Activated naive CD8-positive, alpha-beta T cell (primary cell): ENCODE results near the gene DEDD.

Experiments used
- H3K27ac Mint-ChIP-seq: one replicate; pipeline ENCODE4 v1.8.0; 2021; ENCODE audit warnings: mixed read lengths
- H3K27me3 Mint-ChIP-seq: one replicate; pipeline ENCODE4 v1.8.0; 2021; ENCODE audit warnings: mixed read lengths
- H3K36me3 Mint-ChIP-seq: one replicate; pipeline ENCODE4 v1.8.0; 2021; ENCODE audit warnings: mixed read lengths
- H3K4me1 Mint-ChIP-seq: one replicate; pipeline ENCODE4 v1.8.0; 2021; ENCODE audit warnings: low read depth, mixed read lengths
- H3K4me3 Mint-ChIP-seq: one replicate; pipeline ENCODE4 v1.8.0; 2021; ENCODE audit warnings: mild to moderate bottlenecking, mixed read lengths
- H3K9me3 Mint-ChIP-seq: one replicate; pipeline ENCODE4 v1.8.0; 2021; ENCODE audit warnings: low read depth, mixed read lengths

Gene DEDD

GRCh38 chr1:161082996-161083747 lies 49.3 kb downstream of the DEDD start:
- H3K4me1 Mint-ChIP-seq, result no peaks in the 10 kb centered on the region
- H3K27ac Mint-ChIP-seq, result no peak overlapping the region

DNA sequence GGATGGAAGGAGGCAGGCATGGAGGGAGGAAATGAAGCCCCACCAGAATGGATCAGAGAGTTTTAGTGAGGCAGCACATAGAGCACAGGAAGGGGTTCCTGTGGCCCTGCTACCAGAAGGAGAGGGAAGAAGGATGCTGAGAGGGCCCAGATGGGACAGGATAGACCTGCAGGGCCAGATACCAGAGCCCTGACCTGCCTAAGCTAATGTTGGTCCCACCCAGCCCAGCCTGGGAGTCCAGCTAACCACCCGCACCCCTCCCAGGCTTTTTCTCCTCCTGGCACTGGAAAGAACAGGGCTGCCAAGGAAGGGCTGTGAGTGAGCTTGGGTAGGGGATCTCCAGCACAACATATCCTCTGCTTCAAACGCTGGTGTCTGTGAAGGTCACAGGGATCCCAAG lies 50.0 kb downstream of the DEDD start:
- Mint-ChIP-seq H3K4me1 (no peaks in the 10 kb centered on the region), H3K27me3 (no peaks in the 10 kb centered on the region), H3K36me3 (no peaks in the 10 kb centered on the region), H3K27ac (no peak overlapping the region), H3K4me3 (no peak overlapping the region), H3K9me3 (no peaks in the 10 kb centered on the region)

More at GRCh38 chr1:161082996-161083747, 49.3 kb downstream of the DEDD start:
- H3K4me3 Mint-ChIP-seq, result no peak overlapping the region
- H3K9me3 Mint-ChIP-seq, result no peaks in the 10 kb centered on the region
- H3K36me3 Mint-ChIP-seq, result no peaks in the 10 kb centered on the region
- H3K27me3 Mint-ChIP-seq, result no peaks in the 10 kb centered on the region

DNA sequence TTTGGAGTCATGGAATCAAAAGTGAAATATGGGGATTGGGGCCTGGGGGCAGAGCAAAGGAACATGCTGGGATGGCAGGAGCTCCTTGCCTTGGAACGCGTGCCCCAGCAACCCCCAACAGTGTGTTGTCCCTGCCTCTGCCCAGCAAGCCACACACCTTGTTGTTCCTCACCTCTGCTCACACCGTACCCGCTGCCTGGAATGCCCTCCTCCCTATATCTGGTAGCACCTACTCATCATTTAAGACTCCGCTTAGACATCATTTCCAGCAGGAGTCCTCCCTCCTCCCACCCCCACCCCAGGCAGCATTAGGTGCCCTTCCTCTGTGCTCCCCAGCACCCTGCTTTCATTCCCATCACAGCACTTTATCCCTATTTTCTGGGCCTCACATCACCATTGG lies 50.9 kb downstream of the DEDD start:
- H3K27ac Mint-ChIP-seq, result no peak overlapping the region
- no peak overlapping the region for H3K4me3 Mint-ChIP-seq
- H3K36me3 Mint-ChIP-seq, result no peaks in the 10 kb centered on the region
- no peaks in the 10 kb centered on the region for H3K9me3 Mint-ChIP-seq
- H3K4me1 Mint-ChIP-seq, result no peaks in the 10 kb centered on the region
- no peaks in the 10 kb centered on the region for H3K27me3 Mint-ChIP-seq

- no peak overlapping the region for H3K27ac Mint-ChIP-seq
Observed at GRCh38 chr1:161080441-161081405, 51.7 kb downstream of the DEDD start.

GRCh38 chr1:161079436-161080110 lies 52.9 kb downstream of the DEDD start:
- Mint-ChIP-seq H3K9me3 (no peaks in the 10 kb centered on the region), H3K36me3 (no peaks in the 10 kb centered on the region), H3K27me3 (no peaks in the 10 kb centered on the region), H3K4me1 (no peaks in the 10 kb centered on the region), H3K4me3 (no peak overlapping the region), H3K27ac (no peak overlapping the region)

More at GRCh38 chr1:161080441-161081405, 51.7 kb downstream of the DEDD start:
- H3K4me1 Mint-ChIP-seq, result no peaks in the 10 kb centered on the region
- no peaks in the 10 kb centered on the region for H3K36me3 Mint-ChIP-seq
- no peak overlapping the region for H3K4me3 Mint-ChIP-seq
- H3K9me3 Mint-ChIP-seq, result no peaks in the 10 kb centered on the region
- H3K27me3 Mint-ChIP-seq, result no peaks in the 10 kb centered on the region

GRCh38 chr1:161077426-161077825 lies 55.0 kb downstream of the DEDD start:
- Mint-ChIP-seq H3K4me3 (no peak overlapping the region), H3K36me3 (no peaks in the 10 kb centered on the region), H3K27ac (no peak overlapping the region), H3K27me3 (no peaks in the 10 kb centered on the region), H3K9me3 (no peaks in the 10 kb centered on the region), H3K4me1 (peaks cover 5% of the 10 kb centered on the region)

- Mint-ChIP-seq H3K4me3 (no peak overlapping the region), H3K4me1 (peaks cover 12% of the 10 kb centered on the region), H3K27me3 (no peaks in the 10 kb centered on the region), H3K27ac (no peak overlapping the region), H3K36me3 (no peaks in the 10 kb centered on the region), H3K9me3 (no peaks in the 10 kb centered on the region)
Observed at GRCh38 chr1:161076410-161076809, 56.1 kb downstream of the DEDD start.

DNA sequence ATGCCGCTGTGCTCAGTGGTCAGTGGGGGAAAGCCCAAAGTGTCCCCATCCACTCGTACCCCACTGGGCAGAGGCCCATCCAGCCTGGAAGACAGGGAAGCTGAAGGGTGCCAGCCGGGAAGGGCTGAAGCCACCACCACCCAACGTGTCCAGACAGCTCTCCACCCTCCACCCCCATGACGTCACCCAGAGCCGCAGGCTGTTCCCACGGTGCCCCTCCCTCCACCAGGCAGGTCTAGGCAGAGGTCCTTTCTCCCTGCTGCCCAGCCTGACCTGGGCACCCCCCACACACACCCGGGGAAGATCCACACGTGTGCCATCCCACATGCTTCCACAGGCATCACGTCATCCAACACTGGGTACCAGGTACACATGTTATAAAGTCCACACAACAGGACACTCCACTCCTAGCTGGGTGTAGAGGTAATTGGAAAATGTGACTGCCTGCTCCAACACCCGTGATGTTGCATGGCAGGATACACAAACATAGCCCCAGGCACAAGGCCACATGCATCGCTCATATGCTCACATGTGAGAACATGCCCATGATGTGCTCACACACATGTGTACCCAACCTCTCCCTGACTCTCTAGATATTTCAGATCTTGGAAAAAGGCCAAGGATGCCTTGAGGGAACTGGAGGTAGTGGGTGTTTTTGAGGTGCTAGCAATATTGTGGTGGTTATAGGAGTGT lies 57.6 kb downstream of the DEDD start:
- Mint-ChIP-seq H3K27ac (no peak overlapping the region), H3K27me3 (no peaks in the 10 kb centered on the region), H3K4me3 (no peak overlapping the region), H3K36me3 (no peaks in the 10 kb centered on the region), H3K9me3 (no peaks in the 10 kb centered on the region), H3K4me1 (peaks cover 28% of the 10 kb centered on the region)

- Mint-ChIP-seq H3K4me3 (no peak overlapping the region), H3K27me3 (no peaks in the 10 kb centered on the region), H3K36me3 (no peaks in the 10 kb centered on the region), H3K4me1 (peaks cover 32% of the 10 kb centered on the region), H3K9me3 (no peaks in the 10 kb centered on the region), H3K27ac (peak overlapping the region; percentile 12)
Observed at GRCh38 chr1:161073474-161074121, 58.9 kb downstream of the DEDD start.

- Mint-ChIP-seq H3K9me3 (no peaks in the 10 kb centered on the region), H3K4me1 (peaks cover 38% of the 10 kb centered on the region), H3K27me3 (no peaks in the 10 kb centered on the region), H3K4me3 (no peak overlapping the region), H3K27ac (peak overlapping the region; percentile 12), H3K36me3 (no peaks in the 10 kb centered on the region)
Observed at GRCh38 chr1:161072751-161073449, 59.6 kb downstream of the DEDD start.

DNA sequence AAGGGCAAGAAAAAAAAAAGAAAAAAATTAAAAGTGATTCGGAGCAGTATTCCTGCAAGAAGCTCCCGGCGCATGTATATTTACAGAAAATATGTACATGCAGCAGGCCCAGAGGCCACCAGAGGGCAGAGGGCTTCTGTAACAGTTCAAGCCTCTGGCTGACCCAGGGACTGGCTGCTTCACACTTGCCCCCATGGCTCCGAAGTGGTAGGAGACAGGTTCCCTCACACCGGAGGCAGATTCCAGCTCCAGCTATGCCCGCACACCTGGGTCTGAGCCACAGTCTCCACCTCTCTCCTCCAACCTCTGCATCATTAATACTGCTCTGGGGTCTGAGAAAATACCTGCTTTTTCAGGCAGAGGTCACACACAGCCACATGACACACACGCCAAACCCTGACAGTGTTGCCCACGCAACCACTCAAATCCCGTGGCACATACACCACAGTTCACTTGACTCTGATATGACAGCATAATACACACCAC lies 60.5 kb downstream of the DEDD start:
- H3K27ac Mint-ChIP-seq, result peak overlapping the region; percentile 5
- H3K4me1 Mint-ChIP-seq, result peaks cover 47% of the 10 kb centered on the region
- no peaks in the 10 kb centered on the region for H3K36me3 Mint-ChIP-seq
- H3K27me3 Mint-ChIP-seq, result no peaks in the 10 kb centered on the region
- no peaks in the 10 kb centered on the region for H3K9me3 Mint-ChIP-seq
- H3K4me3 Mint-ChIP-seq, result no peak overlapping the region
